Kidney epithelial cell (primary cell): ENCODE measurements around the gene KIF18B. TPM values are rescaled to one million over a fixed set of nuclear protein-coding genes. Genes with fewer than 3 reads are reported as not detected.
A peak's percentile ranks its signal among the peaks of the same experiment; 100 is the strongest.

ENCODE experiments used
- DNase-seq: peaks from one replicate; pipeline ENCODE4 v3.0.0-alpha.2; 2010; ENCODE audit warnings: low read depth
- H3K27me3 ChIP-seq: 2 replicates; pipeline ENCODE4 v1.6.0; 2011; ENCODE audit warnings: low read length; ENCODE audit not compliant: control insufficient read depth, insufficient read depth
- H3K36me3 ChIP-seq: 2 replicates; pipeline ENCODE4 v1.5.1; 2011; ENCODE audit warnings: low read length; ENCODE audit not compliant: control insufficient read depth, insufficient read depth
- H3K4me3 ChIP-seq: 2 replicates; pipeline ENCODE4 v1.5.1; 2011; ENCODE audit warnings: low read depth, mild to moderate bottlenecking, control low read depth, low read length
- total RNA-seq: library from RNA; depleted of rRNA; stranded (reverse); fragments of >200 nt; gene quantifications from 2 replicates; pipeline ENCODE4 v1.2.3, GENCODE V29; 2015
- TF ChIP-seq, protein P1 (sequence below): IDR thresholded peaks from 2 replicates; pipeline ENCODE4 v1.5.1; 2011; ENCODE audit warnings: mild to moderate bottlenecking, moderate library complexity, low read length, control low read depth, inconsistent platforms; ENCODE audit not compliant: insufficient read depth, poor library complexity, severe bottlenecking

Gene KIF18B
- 1.4 and 2.8 TPM in 2 replicates for total RNA-seq

DNA sequence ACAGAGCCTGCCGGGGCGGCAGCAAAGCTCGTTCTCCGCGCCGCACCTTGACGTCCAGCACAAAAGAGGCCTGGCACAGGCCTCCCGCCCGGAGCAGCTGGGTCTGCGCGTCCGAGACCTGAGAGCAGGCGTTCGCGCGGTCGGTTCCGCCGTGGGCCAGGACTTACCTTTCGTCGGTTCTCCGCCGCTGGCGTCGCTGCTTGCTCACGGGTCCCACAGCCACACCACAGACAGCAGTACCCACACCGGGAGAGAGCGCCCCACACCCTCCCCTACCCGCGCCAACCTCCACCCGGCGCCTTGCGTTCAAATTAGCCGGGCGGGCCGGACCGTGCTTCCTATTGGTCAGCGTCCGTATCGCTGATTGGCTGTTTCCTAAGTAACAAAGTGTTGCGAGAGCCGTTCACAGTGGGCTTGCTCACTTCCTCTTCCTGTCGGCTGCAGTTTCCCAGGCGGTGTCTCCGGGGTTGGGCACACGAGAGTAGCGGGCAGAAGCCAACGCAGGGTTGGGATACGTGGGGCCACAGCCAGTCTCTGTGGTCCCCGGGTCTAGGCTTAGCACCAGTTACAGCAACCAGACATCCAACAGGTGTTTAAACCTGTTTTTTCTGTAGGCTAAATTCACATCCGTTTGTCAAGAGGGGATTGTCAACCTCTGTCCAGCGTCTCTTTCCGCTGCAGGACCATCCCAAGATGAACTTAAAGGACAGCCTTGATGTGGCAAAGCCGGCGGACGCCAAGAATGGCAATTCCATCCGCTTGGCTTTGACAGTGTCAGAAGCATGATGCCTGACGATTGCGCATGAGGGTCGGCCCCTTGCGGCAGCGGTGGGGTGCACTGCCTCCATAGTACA, at the start of gene KIF18B:
KIF18B (minus strand) TSS at position 313 of the 854 bp plus-strand sequence. CDS start 11,429 bp downstream, outside the sequence.
- DNase-seq = peak; percentile 90
- Histone ChIP-seq H3K36me3 (no peaks in the 10 kb centered on the region), H3K4me3 (peak within 1 kb of the TSS; percentile 72), H3K27me3 (no peaks in the 10 kb centered on the region)
- TF ChIP-seq, protein P1, sequence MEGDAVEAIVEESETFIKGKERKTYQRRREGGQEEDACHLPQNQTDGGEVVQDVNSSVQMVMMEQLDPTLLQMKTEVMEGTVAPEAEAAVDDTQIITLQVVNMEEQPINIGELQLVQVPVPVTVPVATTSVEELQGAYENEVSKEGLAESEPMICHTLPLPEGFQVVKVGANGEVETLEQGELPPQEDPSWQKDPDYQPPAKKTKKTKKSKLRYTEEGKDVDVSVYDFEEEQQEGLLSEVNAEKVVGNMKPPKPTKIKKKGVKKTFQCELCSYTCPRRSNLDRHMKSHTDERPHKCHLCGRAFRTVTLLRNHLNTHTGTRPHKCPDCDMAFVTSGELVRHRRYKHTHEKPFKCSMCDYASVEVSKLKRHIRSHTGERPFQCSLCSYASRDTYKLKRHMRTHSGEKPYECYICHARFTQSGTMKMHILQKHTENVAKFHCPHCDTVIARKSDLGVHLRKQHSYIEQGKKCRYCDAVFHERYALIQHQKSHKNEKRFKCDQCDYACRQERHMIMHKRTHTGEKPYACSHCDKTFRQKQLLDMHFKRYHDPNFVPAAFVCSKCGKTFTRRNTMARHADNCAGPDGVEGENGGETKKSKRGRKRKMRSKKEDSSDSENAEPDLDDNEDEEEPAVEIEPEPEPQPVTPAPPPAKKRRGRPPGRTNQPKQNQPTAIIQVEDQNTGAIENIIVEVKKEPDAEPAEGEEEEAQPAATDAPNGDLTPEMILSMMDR = no peak

DNA sequence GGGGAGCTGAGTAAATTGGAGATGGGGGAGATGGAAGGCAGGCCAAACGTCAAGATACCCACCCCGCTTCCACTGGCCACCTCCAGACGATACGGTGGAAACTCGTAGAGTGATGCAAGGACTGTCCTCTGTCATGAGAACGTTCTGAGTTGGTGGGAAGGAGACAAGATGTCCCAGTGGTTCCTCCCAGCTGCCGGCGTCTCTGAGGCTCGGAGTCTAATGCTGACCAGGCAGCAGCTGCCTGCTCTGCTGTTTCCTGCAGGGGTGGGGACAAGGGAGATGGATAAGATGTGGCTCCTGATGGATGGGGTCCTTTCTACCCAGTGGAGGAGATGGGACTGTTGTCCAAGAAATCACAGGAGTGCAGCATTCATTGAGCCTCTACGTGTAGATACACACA, 48.7 kb upstream of the KIF18B start:
- TF ChIP-seq, protein P1 = no peak
- no peaks in the 10 kb centered on the region for H3K36me3 ChIP-seq
- no peak overlapping the region for H3K4me3 ChIP-seq
- H3K27me3 ChIP-seq = peaks cover 2% of the 10 kb centered on the region
- no peak for DNase-seq

DNA sequence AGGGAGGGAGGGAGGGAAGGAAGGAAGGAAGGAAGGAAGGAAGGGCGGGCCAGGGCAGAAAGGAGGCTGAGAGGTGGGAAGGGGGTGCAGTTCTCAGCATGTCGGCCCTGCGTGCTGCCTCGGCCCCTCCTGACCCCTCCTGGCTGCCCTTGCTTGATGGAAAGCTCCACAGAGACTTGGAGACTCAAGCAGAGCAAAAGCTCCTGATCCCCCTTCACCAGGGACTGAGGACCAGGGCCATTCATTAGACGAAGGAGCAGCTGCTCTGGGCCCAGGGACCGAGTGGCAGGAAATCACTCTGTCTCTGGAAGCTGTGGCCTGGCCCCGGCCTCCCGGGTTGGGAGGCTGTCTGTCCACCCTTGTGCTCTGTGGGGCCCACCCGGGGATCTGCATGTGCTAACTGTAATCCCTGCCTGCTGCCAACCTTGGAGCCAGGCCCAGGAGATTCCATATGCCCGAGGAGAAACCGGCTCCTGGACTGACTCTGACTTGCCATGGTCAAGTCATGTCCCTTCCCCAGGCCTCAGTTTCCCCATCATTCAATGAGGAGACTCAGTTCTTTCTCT, 47.9 kb upstream of the KIF18B start:
- no peak for DNase-seq
- Histone ChIP-seq H3K36me3 (no peaks in the 10 kb centered on the region), H3K4me3 (no peak overlapping the region), H3K27me3 (peaks cover 2% of the 10 kb centered on the region)
- TF ChIP-seq, protein P1 = no peak

DNA sequence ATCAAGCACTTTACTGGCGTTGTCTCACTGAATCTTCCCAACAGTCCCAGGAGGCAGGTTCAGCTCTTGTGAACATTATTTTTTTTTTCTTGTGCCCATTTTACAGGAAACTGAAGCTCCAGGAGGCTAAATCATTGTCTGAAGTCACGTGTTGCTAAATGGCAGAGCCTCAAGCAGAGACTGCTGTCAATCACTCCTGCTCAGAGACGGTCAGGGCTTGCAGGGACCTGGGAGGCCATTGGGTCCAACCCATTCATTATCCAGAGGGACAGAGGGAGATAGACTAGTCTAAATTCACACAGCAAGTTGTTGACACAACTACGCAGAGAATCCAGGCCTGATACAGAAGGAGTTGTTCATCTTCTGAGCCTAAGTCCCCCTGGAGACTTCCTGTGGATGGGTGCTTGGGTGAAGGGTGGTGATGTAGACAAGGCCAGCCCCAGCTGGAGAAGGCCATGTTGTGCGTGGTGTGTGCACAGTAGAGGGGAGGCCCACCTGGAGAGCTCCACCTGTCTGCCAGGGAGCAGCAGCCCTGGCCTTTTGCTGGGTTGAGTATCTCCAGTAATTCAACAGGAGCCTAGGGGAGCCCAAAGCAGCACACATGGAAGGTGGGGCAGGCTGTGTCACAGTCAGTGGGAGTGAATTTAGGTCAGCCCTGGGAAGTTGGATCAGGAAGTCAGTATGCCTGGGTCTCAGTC, 44.8 kb upstream of the KIF18B start:
- Histone ChIP-seq H3K27me3 (peaks cover 6% of the 10 kb centered on the region), H3K36me3 (no peaks in the 10 kb centered on the region), H3K4me3 (no peak overlapping the region)
- TF ChIP-seq, protein P1 = no peak
- no peak for DNase-seq

DNA sequence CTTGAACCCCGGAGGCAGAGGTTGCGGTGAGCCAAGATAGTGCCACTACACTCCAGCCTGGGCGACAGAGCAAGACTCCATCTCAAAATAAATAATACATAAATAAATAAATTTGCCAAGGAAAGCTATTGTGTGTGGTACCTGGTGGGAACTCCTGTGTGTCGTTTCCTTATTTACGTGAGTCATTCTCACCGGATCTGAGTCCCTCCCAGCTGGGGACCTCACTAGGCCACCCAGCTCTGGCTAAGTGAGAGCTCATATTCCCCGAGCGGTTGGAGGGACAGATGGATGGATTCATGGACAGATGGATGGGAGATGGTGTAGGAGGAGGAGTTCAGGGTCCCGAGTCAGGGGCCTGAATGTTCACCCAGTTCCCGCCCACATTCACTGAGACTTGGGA, 43.4 kb upstream of the KIF18B start:
- no peak for DNase-seq
- H3K36me3 ChIP-seq = no peaks in the 10 kb centered on the region
- TF ChIP-seq, protein P1 = no peak
- H3K4me3 ChIP-seq = no peak overlapping the region
- H3K27me3 ChIP-seq = peaks cover 4% of the 10 kb centered on the region
